ENCODE measurements around the gene KCTD3. TPM values are rescaled to one million over a fixed set of nuclear protein-coding genes. Genes with fewer than 3 reads are reported as not detected.

The KCTD3 gene
- total RNA-seq, 1 experiment from 2014 or later: 50.7 TPM

DNA sequence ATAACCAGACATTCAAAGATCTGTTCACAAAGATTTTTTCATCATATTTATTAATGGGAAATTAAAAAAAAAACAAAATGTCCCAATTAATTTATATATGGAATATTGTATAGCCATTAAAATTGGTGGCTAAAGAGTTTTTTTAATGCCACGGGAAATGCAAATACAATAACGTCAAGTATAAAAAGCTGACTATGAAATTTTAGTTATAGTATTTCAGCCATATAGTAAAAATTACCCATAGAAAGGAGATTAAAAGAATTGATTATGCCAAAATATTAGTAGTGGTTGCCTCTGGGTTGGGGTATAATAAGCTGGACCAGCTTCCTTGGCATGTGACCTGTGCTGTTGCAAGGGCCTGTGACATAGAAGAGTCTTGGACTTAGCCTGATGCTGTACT is 78.8 kb downstream of the KCTD3 start:
- Mint-ChIP-seq H3K27ac (ENCODE audit: unreplicated experiment) (no peak overlapping the region), H3K27me3 (ENCODE audit: insufficient read depth, unreplicated experiment) (no peaks in the 10 kb centered on the region), H3K36me3 (ENCODE audit: insufficient read depth, unreplicated experiment) (no peaks in the 10 kb centered on the region), H3K9me3 (ENCODE audit: unreplicated experiment) (no peaks in the 10 kb centered on the region), H3K4me1 (ENCODE audit: low read depth, unreplicated experiment) (peaks cover 9% of the 10 kb centered on the region), H3K4me3 (ENCODE audit: unreplicated experiment) (no peak overlapping the region)
- ChIA-PET POLR2A (no interaction called here), CTCF (no interaction called here)
- Histone ChIP-seq H3K4me1 (no peaks in the 10 kb centered on the region), H3K4me3 (ENCODE audit: low read depth, low read length) (no peak overlapping the region), H3K9me3 (no peaks in the 10 kb centered on the region), H3K27me3 (replicated peaks; ENCODE audit: control insufficient read depth, insufficient read depth, low read length) (no peaks in the 10 kb centered on the region), H3K36me3 (ENCODE audit: control insufficient read depth, insufficient read depth, low read length) (no peaks in the 10 kb centered on the region)
- no TSS peak for BruUV-seq (replicated peaks)
- TF ChIP-seq, protein P1, sequence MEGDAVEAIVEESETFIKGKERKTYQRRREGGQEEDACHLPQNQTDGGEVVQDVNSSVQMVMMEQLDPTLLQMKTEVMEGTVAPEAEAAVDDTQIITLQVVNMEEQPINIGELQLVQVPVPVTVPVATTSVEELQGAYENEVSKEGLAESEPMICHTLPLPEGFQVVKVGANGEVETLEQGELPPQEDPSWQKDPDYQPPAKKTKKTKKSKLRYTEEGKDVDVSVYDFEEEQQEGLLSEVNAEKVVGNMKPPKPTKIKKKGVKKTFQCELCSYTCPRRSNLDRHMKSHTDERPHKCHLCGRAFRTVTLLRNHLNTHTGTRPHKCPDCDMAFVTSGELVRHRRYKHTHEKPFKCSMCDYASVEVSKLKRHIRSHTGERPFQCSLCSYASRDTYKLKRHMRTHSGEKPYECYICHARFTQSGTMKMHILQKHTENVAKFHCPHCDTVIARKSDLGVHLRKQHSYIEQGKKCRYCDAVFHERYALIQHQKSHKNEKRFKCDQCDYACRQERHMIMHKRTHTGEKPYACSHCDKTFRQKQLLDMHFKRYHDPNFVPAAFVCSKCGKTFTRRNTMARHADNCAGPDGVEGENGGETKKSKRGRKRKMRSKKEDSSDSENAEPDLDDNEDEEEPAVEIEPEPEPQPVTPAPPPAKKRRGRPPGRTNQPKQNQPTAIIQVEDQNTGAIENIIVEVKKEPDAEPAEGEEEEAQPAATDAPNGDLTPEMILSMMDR (IDR thresholded peaks at IDR 0.05; ENCODE audit: insufficient read depth in 1 of 2, low read depth in 1 of 2, low read length in 1 of 2, severe bottlenecking in 1 of 2, unreplicated experiment in 1 of 2): no peak
- no peak for DNase-seq
- intact Hi-C loops (cut with micrococcal nuclease; ENCODE audit: unreplicated experiment): no loop called here

GRCh38 chr1:215647738-215648137 is 80.6 kb downstream of the KCTD3 start:
- H3K36me3 Mint-ChIP-seq (ENCODE audit: insufficient read depth, unreplicated experiment): no peaks in the 10 kb centered on the region
- H3K27me3 ChIP-seq (replicated peaks; ENCODE audit: control insufficient read depth, insufficient read depth, low read length): no peaks in the 10 kb centered on the region
- intact Hi-C loops (cut with micrococcal nuclease; ENCODE audit: unreplicated experiment): no loop called here
- no TSS peak for BruUV-seq (replicated peaks)
- ChIA-PET CTCF (no interaction called here), POLR2A (interaction anchor here (0.7 kb wide), 1 partner anchor 1076 kb away, joined by 3 read pairs; the partner anchor contains the start of gene ESRRG)
- no peaks in the 10 kb centered on the region for H3K4me1 ChIP-seq
- H3K9me3 ChIP-seq: no peaks in the 10 kb centered on the region
- H3K4me1 Mint-ChIP-seq (ENCODE audit: low read depth, unreplicated experiment): peaks cover 9% of the 10 kb centered on the region
- no peaks in the 10 kb centered on the region for H3K9me3 Mint-ChIP-seq (ENCODE audit: unreplicated experiment)
- no peaks in the 10 kb centered on the region for H3K27me3 Mint-ChIP-seq (ENCODE audit: insufficient read depth, unreplicated experiment)
- TF ChIP-seq, protein P1 (IDR thresholded peaks at IDR 0.05; ENCODE audit: insufficient read depth in 1 of 2, low read depth in 1 of 2, low read length in 1 of 2, severe bottlenecking in 1 of 2, unreplicated experiment in 1 of 2): no peak
- H3K4me3 ChIP-seq (ENCODE audit: low read depth, low read length): no peak overlapping the region
- no peak overlapping the region for H3K4me3 Mint-ChIP-seq (ENCODE audit: unreplicated experiment)
- no peak overlapping the region for H3K27ac Mint-ChIP-seq (ENCODE audit: unreplicated experiment)
- no peak for DNase-seq
- H3K36me3 ChIP-seq (ENCODE audit: control insufficient read depth, insufficient read depth, low read length): no peaks in the 10 kb centered on the region

- Mint-ChIP-seq H3K27me3 (ENCODE audit: insufficient read depth, unreplicated experiment) (no peaks in the 10 kb centered on the region), H3K4me1 (ENCODE audit: low read depth, unreplicated experiment) (peaks cover 9% of the 10 kb centered on the region)
Measured at GRCh38 chr1:215648957-215649356, 81.9 kb downstream of the KCTD3 start.

More at GRCh38 chr1:215648957-215649356, 81.9 kb downstream of the KCTD3 start:
- DNase-seq: no peak
- Mint-ChIP-seq H3K27ac (ENCODE audit: unreplicated experiment) (no peak overlapping the region), H3K36me3 (ENCODE audit: insufficient read depth, unreplicated experiment) (no peaks in the 10 kb centered on the region), H3K4me3 (ENCODE audit: unreplicated experiment) (no peak overlapping the region), H3K9me3 (ENCODE audit: unreplicated experiment) (no peaks in the 10 kb centered on the region)
- no TSS peak for BruUV-seq (replicated peaks)
- H3K4me3 ChIP-seq (ENCODE audit: low read depth, low read length): no peak overlapping the region
- H3K9me3 ChIP-seq: no peaks in the 10 kb centered on the region
- no peaks in the 10 kb centered on the region for H3K36me3 ChIP-seq (ENCODE audit: control insufficient read depth, insufficient read depth, low read length)
- TF ChIP-seq, protein P1 (IDR thresholded peaks at IDR 0.05; ENCODE audit: insufficient read depth in 1 of 2, low read depth in 1 of 2, low read length in 1 of 2, severe bottlenecking in 1 of 2, unreplicated experiment in 1 of 2): no peak
- H3K27me3 ChIP-seq (replicated peaks; ENCODE audit: control insufficient read depth, insufficient read depth, low read length): no peaks in the 10 kb centered on the region
- ChIA-PET CTCF (no interaction called here), POLR2A (no interaction called here)
- intact Hi-C loops (cut with micrococcal nuclease; ENCODE audit: unreplicated experiment): no loop called here
- no peaks in the 10 kb centered on the region for H3K4me1 ChIP-seq
